GM20431 (cell line): Measurements from ENCODE around the gene ACKR4.

Experiments
- in situ Hi-C: fragments of 300-500 bp; cut with MseI, MboI; formaldehyde crosslinking; loops from one replicate; pipeline ENCODE4 v1.15.0; 2020; ENCODE audit warnings: low sequenced_read_pairs; ENCODE audit not compliant: unreplicated experiment

ACKR4 gene

DNA sequence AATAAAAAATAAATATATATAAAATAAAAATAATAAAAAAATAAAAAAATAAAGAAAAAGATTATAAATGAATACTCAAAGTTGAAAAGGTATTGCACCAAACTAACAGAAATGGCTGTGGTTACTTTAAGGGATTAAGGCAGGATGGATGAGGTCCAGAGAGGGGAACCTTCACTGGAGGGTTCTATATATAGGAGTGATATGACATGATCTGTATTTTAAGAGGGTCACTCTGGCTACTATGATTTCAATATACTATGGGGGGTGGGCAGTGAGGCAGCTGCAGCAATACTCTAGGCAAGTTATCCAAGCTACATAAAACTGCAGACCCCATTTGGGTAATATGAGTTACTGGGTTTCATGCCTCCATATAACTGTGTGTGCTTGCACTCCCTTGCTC lies 38.0 kb downstream of the ACKR4 start:
- in situ Hi-C loops, result no loop called here

DNA sequence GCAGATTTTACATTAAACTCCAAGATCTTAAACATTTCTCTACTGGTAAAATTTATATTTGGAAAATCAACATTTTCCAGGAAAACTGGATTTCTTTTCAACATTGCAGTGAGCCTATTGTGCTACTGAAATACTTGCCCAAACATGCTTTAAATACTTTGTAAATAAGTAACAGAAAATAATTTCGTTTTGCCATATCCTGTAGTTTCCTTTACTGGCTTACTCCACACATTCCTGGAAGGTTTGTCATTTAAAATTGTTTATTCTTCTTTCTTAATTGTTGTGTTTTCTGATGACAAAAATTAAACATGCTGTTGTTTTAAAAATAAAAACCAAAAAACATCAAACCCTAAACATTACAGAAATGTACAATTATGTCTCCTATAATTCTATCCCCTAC lies 40.5 kb downstream of the ACKR4 start:
- in situ Hi-C loops, result no loop called here

DNA sequence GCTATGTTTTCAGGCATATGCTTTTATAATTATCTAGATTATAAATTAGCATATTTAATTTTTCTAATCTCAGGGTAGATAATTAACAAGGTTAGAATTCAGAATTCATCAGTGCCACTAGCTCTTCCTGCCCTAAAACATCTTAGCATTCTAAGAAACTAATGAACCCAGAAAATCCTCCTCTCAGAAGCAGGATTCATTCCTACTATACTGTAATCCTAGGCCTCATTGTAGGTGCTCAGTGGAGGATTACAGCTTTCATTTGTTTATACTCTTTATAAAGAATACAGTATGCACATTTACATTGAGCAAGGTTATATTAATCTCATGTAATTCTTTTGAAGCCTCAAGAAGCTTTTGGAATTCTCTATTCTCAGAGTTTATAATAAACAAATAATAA lies 41.6 kb downstream of the ACKR4 start:
- in situ Hi-C loops, result no loop called here

DNA sequence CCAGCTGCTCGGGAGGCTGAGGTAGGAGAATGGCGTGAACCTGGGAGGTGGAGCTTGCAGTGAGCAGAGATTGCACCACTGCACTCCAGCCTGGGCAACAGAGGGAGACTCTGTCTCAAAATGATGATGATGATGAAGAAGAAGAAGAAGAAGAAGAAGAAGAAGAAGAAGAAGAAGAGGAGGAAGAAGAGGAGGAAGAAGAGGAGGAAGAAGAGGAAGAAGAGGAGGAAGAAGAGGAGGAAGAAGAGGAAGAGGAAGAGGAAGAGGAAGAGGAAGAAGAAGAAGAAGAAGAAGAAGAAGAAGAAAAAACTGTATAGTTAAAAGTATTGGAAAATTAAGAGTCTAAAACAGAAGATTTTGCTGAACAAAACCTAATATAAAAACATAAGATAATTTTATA lies 44.4 kb downstream of the ACKR4 start:
- in situ Hi-C loops, result loop anchor here (10.0 kb wide), 1 partner anchor 107 kb away; no protein-coding TSS in a partner anchor

DNA sequence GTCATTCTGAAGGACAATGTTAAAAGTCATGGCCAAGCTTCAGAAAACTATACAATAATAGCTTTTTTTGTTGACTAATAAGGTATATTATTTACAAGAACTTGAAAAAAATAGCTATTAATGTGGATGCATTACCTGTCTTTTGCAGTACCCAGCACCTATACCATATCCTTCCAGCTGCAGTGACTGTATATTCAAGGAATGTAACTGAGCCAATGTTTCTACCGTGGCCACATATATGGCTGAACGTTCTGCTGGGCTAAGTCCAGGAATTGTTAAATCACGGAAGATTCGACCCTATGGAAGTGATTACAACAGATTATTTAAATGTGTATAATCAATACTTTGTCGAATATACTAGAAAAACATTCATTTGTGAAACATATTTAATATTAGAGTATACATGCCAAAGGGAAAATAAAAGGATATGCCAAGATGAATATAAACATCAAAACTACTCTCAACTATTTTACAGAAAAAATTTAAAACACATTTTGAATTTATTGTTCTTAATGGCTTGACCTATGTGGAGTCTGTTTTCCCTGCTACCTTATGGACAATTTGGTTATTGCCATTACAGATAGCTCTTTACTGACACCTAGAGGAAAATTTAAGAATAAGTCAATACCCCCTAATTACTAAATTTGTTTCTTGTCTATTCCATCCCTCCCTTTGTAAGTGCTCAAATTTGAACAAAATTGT lies 44.9 kb downstream of the ACKR4 start:
- in situ Hi-C loops, result loop anchor here (10.0 kb wide), 1 partner anchor 107 kb away; no protein-coding TSS in a partner anchor

DNA sequence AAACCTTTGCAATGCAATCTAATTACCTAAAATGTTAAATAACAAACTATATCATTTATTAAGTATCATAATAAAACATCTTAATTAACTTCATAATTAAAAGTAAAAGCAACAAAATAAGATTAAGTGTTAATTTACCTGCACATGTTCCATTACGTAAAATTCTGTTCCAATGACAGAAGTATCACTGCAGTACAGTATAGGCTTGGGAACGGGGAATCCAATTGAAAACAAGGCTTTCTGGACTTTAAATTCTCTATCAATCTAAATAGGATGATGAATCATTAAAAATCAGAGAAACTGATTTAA lies 45.4 kb downstream of the ACKR4 start:
- in situ Hi-C loops, result loop anchor here (10.0 kb wide), 1 partner anchor 108 kb away; no protein-coding TSS in a partner anchor

DNA sequence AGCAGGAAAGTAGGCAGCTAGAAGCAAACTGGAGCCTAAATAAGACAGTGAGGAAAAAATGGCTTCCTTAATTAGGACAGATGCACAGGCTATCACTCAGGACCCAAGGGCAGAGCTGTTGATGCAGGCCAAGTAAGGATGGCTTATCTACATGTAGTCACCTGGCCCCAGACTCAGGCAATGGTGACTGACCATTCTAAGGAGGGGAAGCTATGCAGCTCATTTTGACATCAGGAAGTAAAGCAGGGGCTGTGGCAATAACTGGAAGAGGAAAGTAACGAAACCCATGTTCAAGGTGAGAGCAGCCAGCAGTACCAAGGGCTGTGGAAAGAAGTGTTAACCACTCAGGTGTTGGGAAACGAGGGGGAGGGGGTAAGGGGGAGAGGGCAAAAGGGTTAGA lies 46.3 kb downstream of the ACKR4 start:
- in situ Hi-C loops, result loop anchor here (10.0 kb wide), 1 partner anchor 109 kb away; no protein-coding TSS in a partner anchor

DNA sequence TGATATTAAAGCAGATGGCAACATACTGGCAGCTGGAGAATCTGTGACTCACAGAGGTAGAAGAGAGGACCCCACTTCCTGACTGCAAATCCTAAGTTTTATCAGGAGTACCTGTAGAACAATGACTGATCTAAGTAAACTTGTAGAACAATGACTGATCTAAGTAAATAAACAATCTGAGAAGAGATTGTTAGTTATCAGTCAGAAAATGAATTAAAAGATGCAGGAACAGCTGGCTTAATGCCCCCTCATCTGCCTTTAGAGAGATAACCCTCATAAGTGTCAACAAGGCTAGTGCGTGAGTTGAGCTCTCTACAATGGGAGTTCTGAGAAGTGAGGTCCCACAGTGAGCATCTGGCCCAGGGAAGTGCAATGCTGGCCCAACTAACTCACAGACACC lies 48.0 kb downstream of the ACKR4 start:
- in situ Hi-C loops, result loop anchor here (10.0 kb wide), 1 partner anchor 110 kb away; no protein-coding TSS in a partner anchor

DNA sequence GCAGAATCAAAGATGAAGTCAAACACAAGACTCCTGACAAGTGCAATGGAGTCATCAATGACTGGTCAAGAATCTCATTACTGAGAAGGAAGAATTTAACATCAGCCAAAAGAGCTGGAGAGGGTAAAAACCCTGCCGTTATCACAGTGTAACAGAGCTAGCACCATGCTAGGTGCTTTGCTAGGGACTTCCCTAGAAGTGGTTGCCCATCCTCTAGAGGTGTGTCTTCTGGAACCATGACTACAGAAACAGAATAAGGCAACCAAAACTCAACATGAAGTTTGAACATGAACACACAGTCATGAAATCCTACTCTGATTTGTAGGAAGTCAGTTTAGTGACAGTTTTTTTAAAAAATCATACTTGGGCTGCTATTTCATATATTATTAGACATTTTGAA lies 53.1 kb downstream of the ACKR4 start:
- in situ Hi-C loops, result no loop called here
